Ovary (tissue), 9 donors: ENCODE results near the gene ATF7. TPM values are rescaled to one million over a fixed set of nuclear protein-coding genes. Genes with fewer than 3 reads are reported as not detected.
A peak's percentile ranks its signal among the peaks of the same experiment; 100 is the strongest.

ENCODE experiments used
- DNase-seq, 5 donors: peaks; one replicate each; pipeline ENCODE4 v3.0.0-alpha.2; 2019 to 2020
- H3K27ac ChIP-seq, 2 donors: fragments of 200-600 bp; one replicate each; pipeline versions ENCODE4 v1.5.1 to v1.8.0; 2019 to 2022
- H3K27me3 ChIP-seq: fragments of 200-600 bp; one replicate; pipeline ENCODE4 v1.8.0; 2022
- H3K36me3 ChIP-seq: fragments of 200-600 bp; sonication (generic); one replicate; pipeline ENCODE4 v1.5.1; 2019
- H3K4me1 ChIP-seq: one replicate; pipeline ENCODE4 v1.8.1; 2013; ENCODE audit warnings: mild to moderate bottlenecking, moderate library complexity; ENCODE audit not compliant: insufficient read depth
- H3K4me3 ChIP-seq: fragments of 200-600 bp; sonication (generic); one replicate; pipeline ENCODE4 v1.5.1; 2017
- H3K9me3 ChIP-seq, 2 donors: fragments of 200-600 bp in 1 of 2; sonication (generic) in 1 of 2; one replicate each; pipeline versions ENCODE4 v1.5.1 to v1.8.1; 2013 to 2019; ENCODE audit warnings: mild to moderate bottlenecking in 1 of 2, moderate library complexity in 1 of 2
- EP300 ChIP-seq: sonication (generic); formaldehyde crosslinking; IDR thresholded peaks from one replicate; pipeline ENCODE4 v1.6.1; 2017; ENCODE audit warnings: antibody characterized with exemption
- POLR2A ChIP-seq: fragments of 450-650 bp; IDR thresholded peaks from one replicate; pipeline ENCODE4 v1.6.1; 2017; ENCODE audit warnings: antibody characterized with exemption, mild to moderate bottlenecking, moderate library complexity
- WGBS, 3 donors: extraction: QIAGEN DNeasy Blood & Tissue Kit in 1 of 3; methylation state at CpG; one replicate each; pipeline versions ENCODE4 v1.1.5 to v1.1.7; 2013 to 2017; 5-methylcytosine and 5-hydroxymethylcytosine counted together
- intact Hi-C, 4 donors: fragments of 100-400 bp; cut with DNase I; formaldehyde crosslinking; loops; one replicate each; pipeline versions ENCODE4 v1.11.0 to v1.15.1; 2022 to 2023
- polyA plus RNA-seq, 2 donors: library from polyadenylated mRNA; stranded (reverse); fragments of 200-250 nt in 1 of 2; fragments of 350-450 nt in 1 of 2; fragmentation: Illumina TruSeq in 1 of 2; extraction: RNeasy Lipid Tissue Mini Kit (QIAGEN cat#74804) in 1 of 2; gene quantifications; one replicate each; pipeline ENCODE4 v1.2.3, GENCODE V29; 2013 to 2014
- total RNA-seq, 7 donors: library from RNA; depleted of rRNA in 2 of 7; stranded (reverse); fragments of >200 nt in 2 of 7; fragmentation: NEBNext Ultra II Directional in 3 of 7; extraction: Animal tissue kit (Norgen Biotek cat#: 25700) in 3 of 7; gene quantifications; one replicate each; pipeline versions ENCODE4 v1.1.0 to v1.2.4, GENCODE V29; 2016 to 2023
- TF ChIP-seq, protein P1 (sequence below), 3 donors: fragments of 450-650 bp in 2 of 3; fragments of 200-600 bp in 1 of 3; IDR thresholded peaks; one replicate each; pipeline versions ENCODE4 v1.5.1 to v1.8.0; 2016 to 2022; ENCODE audit warnings: antibody characterized with exemption in 3 of 3, mild to moderate bottlenecking in 1 of 3
- donor health status: DM: no; HTN: no; CAD: no; lungs with moderate emphysema.
- donor health status: DM: no; HTN: no; CAD: no.
- donor health status: Bipolar disorder and iron deficiency.
- donor health status: DM: yes; HTN: yes; CAD: no.
- donor health status: DM: no; HTN: no; CAD: no.
- donor health status: DM: yes; HTN: yes; CAD: no.

Gene ATF7
- total and polyA plus RNA-seq, 9 donors, result 19.8 to 68.5 (median 41.3) TPM

DNA sequence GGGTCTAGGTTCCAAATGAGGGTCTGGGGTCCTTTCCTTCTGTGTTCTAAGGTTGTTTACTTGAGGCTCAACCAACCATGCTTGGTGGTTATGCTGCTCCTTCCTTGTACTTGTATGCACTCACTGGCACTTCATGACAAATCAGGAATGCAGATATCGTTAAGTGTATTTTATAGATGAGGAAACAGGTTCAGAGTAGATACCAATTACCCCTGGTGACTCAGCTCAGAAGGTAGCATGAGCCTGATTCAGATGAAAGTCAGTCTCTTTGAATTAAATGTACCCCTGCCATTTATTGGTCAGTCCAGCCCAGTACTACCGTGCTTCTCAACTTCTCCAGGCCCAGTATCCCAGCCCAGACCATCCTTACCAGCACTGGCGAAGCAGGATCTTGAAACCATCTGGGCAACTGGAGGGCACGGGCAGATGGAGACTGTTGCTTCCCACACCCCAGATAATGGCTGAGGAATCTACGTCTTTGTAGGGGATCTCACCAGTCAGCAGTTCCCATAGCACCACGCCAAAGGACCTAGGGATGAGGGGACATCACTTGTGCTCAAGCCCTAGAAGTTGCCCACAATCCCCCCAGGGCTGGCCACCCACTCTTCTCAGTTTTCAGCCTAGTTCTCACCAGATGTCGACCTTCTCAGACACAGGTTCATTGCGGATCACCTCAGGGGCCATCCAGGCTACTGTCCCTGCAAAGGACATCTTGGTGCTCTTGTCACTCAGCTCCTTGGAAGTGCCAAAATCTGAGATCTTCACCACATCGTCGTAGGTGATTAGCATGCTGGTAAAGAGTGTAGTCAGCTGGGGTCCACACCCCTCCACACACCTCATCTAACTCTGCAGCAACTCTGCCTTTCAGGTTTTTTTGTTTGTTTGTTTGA, 141.3 kb downstream of the ATF7 start:
- intact Hi-C loops, result loop anchor here in 1 of 4 donors (5.0 kb wide), 1 partner anchor 33 kb away; the partner anchor contains the start of gene PCBP2
- no peaks in the 10 kb centered on the region for H3K36me3 ChIP-seq
- WGBS, 3 donors, result 77 to 83% (median 81%) methylated on average over 10 of the region's 10 CpGs

DNA sequence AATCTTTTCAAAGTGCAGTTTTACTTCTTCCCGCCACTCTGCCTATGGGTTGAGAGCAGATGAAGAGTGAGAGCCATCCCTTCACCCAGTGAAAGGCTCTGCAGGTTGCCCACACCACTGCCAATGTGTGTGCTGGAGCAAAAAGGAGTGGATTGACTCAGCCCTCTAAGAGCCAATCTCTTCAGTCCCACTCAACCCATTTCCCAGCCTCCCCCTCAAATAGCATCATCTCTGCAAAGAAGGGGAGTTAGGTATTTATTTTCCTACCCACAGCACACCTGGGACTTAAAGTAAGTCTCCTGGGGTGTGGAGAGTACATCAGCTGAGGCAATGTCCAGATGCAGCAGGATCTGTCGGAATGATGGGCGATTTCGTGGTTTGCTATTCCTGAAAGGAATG, 142.2 kb downstream of the ATF7 start:
- TF ChIP-seq EP300 (no peak), POLR2A (no peak)
- TF ChIP-seq, protein P1, sequence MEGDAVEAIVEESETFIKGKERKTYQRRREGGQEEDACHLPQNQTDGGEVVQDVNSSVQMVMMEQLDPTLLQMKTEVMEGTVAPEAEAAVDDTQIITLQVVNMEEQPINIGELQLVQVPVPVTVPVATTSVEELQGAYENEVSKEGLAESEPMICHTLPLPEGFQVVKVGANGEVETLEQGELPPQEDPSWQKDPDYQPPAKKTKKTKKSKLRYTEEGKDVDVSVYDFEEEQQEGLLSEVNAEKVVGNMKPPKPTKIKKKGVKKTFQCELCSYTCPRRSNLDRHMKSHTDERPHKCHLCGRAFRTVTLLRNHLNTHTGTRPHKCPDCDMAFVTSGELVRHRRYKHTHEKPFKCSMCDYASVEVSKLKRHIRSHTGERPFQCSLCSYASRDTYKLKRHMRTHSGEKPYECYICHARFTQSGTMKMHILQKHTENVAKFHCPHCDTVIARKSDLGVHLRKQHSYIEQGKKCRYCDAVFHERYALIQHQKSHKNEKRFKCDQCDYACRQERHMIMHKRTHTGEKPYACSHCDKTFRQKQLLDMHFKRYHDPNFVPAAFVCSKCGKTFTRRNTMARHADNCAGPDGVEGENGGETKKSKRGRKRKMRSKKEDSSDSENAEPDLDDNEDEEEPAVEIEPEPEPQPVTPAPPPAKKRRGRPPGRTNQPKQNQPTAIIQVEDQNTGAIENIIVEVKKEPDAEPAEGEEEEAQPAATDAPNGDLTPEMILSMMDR (IDR thresholded peaks at IDR 0.05), result no peak

More for the DNA sequence above, 141.3 kb downstream of the ATF7 start:
- Histone ChIP-seq H3K27me3 (no peaks in the 10 kb centered on the region), H3K4me1 (peaks cover 2% of the 10 kb centered on the region), H3K9me3 (no peaks in the 10 kb centered on the region), H3K27ac (no peak overlapping the region), H3K4me3 (no peak overlapping the region)
- no peak for DNase-seq
- TF ChIP-seq, protein P1 (IDR thresholded peaks at IDR 0.05), result no peak
- TF ChIP-seq POLR2A, result no peak
- no peak for TF ChIP-seq EP300

DNA sequence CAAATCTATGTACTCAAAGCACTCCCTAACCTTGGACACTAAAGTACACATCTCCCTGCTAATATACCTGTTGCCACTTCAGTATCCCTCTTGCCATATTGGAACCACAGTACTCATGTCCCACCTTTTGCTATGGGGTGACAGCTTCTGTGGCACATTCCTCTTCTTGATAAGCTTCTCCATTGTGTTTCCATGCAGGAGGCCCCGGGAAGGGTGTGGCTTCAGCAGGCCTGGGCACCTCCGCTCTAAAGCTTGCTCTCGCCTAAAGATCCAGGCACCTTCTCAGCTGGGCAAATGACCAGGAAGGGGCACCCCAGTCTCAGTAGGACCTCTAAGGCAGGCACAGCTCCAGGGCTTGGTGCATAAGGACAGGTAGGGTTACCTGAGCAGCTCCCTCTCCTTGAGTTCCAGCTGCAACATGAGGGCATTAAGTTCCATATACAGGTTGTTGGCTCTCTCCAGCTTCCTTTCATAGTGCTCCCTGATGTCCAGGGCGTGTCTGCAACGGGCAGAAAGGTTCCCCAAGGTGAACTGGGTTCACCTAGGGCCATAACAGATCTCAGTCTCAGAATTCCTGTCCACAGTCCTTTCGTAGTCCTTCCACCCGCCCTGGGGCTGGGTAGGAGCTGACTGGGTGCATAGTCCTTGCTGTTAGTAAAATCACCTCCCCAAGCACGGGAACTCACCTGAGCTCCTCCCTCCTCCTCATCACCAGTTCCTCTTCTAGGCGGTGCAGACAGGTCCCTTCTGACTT, 142.8 kb downstream of the ATF7 start:
- intact Hi-C loops, result no loop called here
- Histone ChIP-seq H3K4me1 (peaks cover 2% of the 10 kb centered on the region), H3K36me3 (no peaks in the 10 kb centered on the region), H3K9me3 (no peaks in the 10 kb centered on the region), H3K27me3 (no peaks in the 10 kb centered on the region), H3K27ac (no peak overlapping the region), H3K4me3 (no peak overlapping the region)
- peak in 1 of 5 donors; percentile 22 for DNase-seq
- no peak for TF ChIP-seq POLR2A
- TF ChIP-seq EP300, result no peak
- TF ChIP-seq, protein P1 (IDR thresholded peaks at IDR 0.05), result no peak
- 72 to 74% (median 73%) methylated on average over 9 of the region's 9 CpGs for WGBS, 3 donors

More for the DNA sequence above, 142.2 kb downstream of the ATF7 start:
- H3K27ac ChIP-seq, result no peak overlapping the region
- DNase-seq, result no peak
- H3K4me3 ChIP-seq, result no peak overlapping the region
- WGBS, 3 donors, result 78 to 83% (median 81%) methylated on average over 4 of the region's 4 CpGs
- no peaks in the 10 kb centered on the region for H3K27me3 ChIP-seq
- no peaks in the 10 kb centered on the region for H3K36me3 ChIP-seq
- peaks cover 2% of the 10 kb centered on the region for H3K4me1 ChIP-seq
- no peaks in the 10 kb centered on the region for H3K9me3 ChIP-seq
- intact Hi-C loops, result no loop called here

DNA sequence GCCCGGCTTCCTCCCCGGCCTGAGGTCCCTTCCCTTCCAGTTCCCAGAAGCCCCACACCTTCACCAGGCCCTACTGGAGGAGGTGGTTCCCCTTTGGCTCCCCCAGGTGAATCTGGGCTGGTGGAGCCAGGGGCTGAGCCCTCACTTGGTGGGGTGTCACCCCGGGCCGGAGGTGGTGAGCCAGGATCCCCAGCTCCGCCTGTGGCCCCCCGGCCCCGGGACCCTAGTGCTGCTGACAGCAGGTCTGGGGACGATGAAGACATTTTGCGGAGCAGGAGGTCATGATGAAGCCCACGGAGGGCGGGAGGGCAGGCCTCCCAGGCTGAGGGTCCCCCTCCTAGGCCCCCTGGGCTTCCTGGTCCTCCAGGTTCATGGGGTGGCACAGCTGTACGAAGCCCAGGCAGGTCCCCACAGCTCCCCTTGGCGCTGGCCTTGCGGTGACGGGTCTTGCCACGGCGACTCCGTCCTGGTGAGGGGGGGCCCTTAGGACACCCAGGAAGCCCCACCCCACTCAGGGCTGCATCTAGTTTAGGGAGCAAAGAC, 143.5 kb downstream of the ATF7 start:
- Histone ChIP-seq H3K36me3 (no peaks in the 10 kb centered on the region), H3K4me1 (peaks cover 2% of the 10 kb centered on the region), H3K4me3 (no peak overlapping the region), H3K27ac (no peak overlapping the region), H3K9me3 (no peaks in the 10 kb centered on the region), H3K27me3 (no peaks in the 10 kb centered on the region)
- 66 to 73% (median 68%) methylated on average over 10 to 18 of the region's 18 CpGs for WGBS, 3 donors
- TF ChIP-seq POLR2A, result no peak
- TF ChIP-seq, protein P1 (IDR thresholded peaks at IDR 0.05), result no peak
- TF ChIP-seq EP300, result no peak
- peak in 2 of 5 donors; percentile 37 to 39 for DNase-seq
- intact Hi-C loops, result no loop called here
